HK-2 (cell line): Measurements from ENCODE around the gene SDK1.
"Not testable (repeated sequence)": the region's sequence is repeated elsewhere in the genome, so short reads cannot be mapped to it uniquely, and the experiment has no call there.

Source experiments
- DNase-seq: peaks from one replicate; pipeline ENCODE4 v3.0.0-alpha.2; 2018; ENCODE audit not compliant: unreplicated experiment

SDK1 gene

DNA sequence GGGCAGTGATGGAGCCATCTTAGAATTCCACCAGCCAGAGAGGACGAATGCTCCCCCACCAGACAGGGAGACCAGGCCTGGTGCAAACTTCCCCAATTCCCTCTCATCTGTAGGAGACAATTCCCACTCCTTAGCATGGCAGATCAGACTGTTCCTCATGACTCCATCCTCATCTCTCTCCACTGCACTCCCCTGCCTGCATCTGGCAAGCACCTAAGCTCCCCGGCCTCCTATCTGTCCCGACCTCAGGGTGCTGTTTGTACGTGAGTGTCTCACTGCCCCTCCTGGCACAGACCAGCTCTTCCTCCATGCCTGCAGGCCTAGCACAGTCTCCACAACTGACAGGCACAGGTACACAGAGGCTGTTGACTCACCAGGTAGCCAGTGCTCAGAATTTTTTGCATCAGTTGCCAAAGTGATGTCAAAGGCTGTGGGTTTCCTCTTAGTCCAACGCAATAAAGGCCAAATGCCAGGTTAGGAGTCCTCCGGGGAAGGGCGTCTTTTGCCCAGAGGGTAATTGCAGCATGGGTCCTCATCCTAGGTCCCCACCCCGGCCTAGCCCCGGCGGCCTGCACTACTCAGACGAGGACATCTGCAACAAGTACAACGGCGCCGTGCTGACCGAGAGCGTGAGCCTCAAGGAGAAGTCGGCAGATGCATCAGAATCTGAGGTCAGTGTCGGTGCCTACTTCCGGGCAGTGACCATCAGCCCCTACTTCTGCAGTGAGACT is 944.2 kb downstream of the SDK1 start:
- no peak for DNase-seq

DNA sequence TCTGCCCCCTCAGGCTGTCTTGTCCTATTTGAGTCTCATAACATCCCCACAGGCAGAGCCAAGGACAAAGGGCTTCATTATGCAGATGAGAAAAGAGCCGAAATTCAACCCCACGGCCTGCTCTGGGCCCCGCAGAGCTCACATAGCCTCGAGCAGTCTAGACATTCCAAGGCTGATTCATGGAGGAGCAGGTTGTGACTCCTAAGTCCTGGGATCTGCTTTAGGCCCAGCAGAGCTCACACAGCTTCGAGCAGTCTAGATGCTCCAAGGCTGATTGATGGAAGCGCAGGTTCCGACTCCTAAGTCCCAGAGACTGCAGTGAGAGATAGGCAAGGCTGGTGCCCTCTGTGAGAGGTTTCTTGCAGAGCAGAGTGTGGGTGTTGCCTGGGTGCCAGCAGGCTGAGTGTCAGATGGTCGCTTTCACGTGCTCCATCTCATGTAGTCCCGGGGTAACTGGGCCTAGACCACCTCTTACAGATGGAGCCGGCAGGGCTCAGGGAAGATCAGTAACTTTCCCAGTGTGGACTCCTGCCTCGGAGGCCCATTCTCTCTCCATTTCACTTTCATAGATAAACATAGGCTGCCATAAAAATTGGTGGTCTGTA is 944.9 kb downstream of the SDK1 start:
- no peak for DNase-seq

DNA sequence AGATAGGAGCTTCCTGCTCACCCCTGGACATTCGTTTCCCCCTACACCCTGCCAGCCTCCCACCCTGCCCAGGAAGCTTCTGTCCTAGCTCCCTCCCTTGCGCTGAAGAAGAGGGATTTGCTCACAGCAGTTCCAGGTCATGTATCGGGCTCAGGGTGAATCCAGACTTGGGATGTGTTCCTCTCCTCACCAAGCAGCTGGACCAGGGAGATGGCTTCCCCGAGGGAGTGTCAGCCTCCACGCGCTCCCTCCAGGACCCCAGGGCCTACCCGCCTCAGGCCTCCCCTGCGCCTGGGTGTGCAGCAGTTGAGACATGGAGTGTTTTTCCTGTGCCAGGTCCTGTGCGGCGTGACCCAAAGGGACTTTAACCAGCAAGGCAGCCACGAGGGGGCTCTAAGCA is 945.5 kb downstream of the SDK1 start:
- no peak for DNase-seq

DNA sequence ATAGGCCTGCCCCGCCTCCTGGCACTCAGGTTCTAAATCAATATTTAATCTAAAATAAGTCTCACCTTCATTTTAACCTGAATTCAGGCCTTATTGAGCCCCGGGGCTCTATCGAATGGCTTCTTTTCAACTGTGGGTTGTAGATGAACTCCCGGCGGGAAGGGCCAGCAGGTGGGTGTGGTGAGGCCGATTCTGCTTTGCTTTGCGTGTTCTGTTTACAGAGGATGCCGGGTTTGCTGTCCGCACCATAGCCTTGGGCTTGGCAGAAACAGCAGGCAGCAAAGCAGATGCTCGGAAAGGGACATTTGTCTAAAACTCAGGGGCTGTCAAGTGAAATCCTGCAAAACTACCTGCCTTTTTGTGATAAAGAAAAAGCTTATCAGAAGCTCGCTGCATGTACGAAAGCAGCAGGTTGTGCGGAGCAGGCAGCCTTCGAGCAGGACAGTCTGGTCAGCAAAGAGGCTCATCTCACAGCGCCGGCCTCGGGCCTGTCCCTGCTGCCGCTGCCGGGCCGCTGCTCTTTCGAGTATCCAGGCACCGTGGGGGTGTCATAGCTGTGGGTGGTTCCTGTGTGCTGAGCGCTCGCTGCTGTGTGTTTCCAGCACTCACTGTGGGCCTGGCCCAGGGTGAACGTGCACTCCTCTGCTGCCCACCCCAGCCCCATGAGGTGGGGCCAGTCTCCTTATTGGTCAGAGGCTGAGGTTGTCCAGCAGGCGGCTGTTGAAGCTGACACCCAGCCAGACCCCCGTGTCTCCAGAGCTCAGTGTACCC is 946.2 kb downstream of the SDK1 start:
- no peak for DNase-seq

DNA sequence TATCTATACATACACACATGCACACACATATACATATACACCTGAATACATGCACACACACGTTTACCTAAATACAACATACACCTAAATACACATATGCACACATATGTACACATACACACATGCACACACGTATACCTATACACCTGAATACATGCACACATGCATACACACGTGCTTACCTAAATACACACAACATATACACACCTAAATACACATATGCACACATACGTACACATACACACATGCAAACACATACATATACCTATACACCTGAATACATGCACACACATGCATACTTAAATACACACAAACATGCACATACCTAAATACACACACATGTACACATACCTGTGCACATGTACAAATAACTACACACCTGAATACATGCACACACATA is 947.2 kb downstream of the SDK1 start:
- DNase-seq, result no peak

DNA sequence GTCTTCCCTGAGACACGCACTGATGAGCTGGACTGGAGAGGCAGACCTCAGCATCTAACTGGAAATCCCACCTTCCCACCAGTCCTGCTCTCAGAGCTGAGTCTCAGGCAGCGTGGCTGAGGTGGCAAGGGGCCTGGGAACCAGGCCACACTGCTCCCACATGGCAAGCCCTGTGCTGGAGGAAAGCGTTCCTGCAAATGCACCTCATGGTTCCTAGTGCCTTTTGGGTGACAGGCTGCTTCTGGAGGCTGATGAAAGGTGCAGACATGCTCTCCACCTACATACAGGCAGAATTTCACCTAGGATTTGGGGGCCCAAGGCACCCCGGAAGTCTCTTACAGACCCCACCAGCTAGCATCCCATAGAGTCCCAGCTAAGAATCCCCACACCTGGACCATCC is 948.2 kb downstream of the SDK1 start:
- no peak for DNase-seq

DNA sequence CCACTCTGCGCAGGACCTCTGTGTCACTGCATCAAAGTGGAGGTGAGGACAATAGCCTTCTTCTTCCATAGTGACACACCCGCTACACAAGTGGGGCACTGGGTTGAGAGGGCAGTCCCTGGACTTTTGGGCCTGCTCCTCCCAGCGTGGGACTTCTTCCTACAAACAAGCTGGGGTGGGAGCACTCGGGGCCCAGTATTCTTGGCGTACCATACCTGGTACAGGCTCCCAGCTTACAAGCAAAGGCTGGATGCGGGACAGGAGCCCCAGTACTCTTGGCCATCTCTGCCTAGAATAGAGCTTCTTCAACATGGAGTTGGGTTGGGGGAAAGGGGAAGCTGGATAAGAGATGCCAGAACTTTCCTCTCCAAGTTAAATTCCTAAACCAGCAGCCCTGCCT is 954.3 kb downstream of the SDK1 start:
- no peak for DNase-seq

DNA sequence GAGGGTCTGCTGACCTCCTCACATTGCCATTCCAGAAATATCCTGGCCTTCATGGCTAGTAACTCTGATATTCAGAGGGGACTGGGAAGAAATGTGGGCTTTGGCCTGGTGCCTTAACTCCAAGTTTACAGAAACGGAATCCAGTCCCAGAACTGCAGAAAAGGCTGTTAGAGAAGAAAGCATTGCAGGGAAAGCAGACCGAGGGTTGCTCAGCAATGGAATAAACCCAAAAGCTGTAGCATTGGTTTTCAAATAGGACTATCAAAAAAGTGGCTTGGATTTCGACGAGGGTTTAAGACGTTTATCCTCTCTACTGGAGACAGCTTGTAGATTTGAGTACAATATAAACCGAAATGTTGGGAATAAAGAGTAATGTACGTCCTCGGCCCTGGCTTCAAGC is 955.2 kb downstream of the SDK1 start:
- no peak for DNase-seq

DNA sequence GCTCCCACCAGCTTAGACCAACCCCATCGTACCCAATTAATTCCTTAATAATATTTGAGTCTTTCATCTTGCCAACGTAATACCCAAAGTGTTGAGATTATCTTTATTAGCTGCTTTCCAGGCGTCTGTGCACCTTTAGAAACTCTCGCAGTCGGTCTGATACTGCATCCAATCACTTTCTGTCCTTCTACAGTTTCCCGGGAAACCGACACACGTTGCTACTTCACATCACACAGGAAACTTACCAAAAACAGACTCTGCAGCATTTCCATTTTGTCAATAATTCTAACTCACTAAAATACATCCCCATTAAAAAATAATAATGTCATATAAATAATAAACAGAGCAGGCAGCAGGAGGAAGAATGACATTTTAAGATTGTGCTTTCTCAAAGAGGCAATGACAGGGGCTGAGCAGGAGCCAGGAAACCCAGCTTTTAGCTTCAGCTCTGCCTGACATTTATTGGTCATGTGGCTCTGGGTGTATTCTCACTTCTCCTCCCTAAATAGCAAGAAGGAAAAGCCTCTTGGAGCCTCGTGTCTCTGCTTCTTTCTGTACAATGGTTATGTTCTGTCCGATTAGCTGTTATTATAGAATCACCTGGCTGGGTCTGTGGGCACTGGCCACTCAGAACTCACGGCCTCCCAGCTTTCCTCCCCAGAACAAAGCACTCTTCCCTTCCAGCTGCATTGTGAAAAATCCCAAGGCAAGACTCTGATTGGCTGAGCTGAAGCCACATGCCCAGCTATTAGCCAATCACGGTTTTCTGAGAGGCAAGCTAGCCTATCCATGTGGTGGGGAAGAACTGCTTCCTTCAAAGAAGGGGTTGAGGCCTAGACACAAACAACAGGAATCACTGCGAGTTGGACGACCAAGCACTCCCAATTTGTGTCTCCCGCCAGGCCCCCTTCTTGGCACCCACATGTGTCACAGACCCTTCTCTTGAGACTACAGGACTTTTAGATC is 956.4 kb downstream of the SDK1 start:
- no peak for DNase-seq

DNA sequence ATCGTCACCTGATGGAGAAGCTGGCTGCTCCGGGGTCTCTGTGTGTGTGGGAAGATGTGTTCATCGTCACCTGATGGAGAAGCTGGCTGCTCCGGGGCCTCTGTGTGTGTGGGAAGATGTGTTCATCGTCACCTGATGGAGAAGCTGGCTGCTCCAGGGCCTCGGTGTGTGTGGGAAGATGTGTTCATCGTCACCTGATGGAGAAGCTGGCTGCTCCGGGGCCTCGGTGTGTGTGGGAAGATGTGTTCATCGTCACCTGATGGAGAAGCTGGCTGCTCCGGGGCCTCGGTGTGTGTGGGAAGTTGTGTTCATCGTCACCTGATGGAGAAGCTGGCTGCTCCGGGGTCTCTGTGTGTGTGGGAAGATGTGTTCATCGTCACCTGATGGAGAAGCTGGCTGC is 959.1 kb downstream of the SDK1 start:
- DNase-seq, result not testable (repeated sequence)

DNA sequence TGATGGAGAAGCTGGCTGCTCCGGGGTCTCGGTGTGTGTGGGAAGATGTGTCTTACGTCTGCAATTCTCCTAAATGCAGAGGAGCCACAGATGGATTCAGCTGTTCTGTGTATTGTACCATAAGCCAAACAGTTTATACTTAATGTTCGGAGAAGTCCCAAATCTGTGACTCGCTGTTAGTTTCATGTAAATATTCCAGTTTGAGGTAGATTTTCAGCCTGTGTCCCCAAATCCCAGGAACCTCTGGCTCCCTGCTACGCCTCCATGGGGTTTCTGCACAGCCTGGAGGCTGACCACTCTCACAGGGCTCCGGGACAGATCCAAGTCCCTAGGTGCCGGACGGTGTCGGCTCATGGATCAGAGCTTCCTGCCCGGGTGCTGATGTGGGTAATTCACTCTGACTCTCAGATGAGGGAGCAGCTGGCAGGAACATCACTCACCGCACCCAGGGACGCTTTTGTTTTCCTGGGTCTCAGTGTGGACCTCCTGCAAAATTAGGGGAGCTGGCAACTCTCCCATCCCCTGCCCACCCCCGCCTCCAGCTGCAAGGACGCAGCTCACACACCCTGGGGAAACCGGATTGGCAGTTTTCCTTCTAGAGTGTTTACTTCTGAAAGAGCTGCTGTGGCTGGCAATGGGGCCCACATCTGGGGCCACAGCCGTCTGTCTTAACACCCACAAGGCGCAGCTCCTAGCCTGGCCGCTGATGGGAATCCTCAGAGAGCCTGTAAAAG is 960.0 kb downstream of the SDK1 start:
- DNase-seq, result no peak

DNA sequence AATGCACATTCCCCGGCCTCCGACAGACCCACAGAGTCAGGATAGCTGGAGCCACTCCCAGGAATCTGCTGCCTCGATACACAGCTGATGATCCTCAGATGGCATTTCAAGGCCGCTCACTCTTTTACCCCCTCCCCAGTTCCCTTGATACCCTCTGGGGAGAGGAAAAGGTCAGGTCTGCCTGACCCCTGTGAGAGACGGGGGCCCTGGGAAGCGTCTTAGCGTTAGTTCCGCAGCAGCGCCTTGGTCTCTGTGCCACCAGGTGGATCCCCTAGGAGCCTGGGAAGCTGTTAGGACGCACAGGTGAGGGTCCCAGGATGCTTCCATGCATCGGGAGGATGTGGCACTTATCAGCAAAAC is 960.5 kb downstream of the SDK1 start:
- no peak for DNase-seq

DNA sequence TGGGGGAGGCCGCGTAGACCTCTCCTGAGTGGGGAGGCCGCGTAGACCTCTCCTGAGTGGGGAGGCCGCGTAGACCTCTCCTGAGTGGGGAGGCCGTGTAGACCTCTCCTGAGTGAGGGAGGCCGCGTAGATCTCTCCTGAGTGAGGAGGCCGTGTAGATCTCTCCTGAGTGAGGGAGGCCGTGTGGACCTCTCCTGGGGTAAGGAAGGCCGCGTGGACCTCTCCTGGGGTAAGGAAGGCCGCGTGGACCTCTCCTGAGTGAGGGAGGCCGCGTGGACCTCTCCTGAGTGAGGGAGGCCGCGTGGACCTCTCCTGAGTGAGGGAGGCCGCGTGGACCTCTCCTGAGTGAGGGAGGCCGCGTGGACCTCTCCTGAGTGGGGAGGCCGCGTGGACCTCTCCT is 963.2 kb downstream of the SDK1 start:
- DNase-seq, result not testable (repeated sequence)

DNA sequence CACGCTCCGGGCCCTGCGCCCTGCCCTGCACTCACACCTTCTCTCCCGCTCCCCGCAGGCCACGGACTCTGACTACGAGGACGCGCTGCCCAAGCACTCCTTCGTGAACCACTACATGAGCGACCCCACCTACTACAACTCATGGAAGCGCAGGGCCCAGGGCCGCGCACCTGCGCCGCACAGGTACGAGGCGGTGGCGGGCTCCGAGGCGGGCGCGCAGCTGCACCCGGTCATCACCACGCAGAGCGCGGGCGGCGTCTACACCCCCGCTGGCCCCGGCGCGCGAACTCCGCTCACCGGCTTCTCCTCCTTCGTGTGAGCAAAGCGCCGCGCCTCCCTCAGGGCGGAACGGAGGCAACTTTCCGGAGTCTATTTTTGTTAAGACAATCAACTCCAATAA is 964.0 kb downstream of the SDK1 start:
- no peak for DNase-seq

DNA sequence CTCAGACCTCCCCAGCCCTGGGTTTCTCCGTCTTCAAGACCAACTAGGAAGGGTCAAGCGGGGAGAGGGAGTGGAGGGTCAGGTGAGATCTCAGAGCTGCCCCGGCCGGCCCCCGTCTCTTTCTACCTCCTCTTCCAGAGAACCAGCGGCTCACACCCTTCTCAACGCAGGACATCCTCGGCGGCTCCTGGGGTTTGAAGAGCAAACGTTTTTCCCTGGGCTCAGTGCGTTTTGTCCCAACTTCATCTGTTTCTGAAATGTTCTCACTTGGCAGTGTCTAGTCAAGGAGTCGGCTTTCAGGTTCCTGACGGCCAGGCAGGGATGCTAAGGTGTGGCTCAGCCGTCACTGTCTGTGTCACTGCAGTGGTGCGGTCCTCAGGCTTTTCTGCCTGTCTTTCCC is 964.6 kb downstream of the SDK1 start:
- DNase-seq, result no peak

DNA sequence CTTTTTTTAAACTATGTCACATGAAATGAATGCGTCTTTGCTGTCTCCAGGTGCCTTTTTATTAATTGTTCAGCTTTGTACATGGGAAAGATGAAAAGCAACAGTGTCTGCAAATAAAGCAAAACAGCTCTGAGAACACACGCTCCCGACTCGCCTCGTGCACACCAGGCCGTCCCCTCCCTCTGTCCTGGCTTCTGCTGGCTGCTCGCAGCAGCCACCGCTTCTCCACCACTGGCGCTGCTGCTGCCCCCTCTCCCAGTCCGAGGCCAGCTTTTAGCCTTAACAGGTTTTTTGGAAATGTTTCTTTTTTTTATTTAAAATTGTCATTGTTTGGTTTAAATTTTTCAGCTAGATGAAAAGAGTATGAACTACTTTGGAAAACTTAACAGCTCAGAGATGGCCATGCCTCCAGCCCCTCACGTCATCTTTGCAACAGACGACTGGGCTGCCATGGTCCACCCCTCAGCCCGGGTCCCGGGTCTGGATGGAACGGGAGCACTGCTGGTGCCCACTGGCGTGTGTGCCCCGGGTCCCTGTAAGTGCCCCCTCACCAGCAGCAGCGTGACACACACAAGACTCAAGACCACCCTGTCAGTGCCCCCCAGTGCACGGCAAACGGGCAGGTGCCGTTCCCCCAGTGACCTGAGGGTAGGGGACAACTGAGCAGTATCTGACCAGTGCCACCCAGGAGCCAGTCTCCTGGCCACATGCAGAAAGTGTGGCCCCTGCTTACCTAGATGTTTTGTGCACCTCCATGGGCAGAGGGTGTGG is 965.4 kb downstream of the SDK1 start:
- DNase-seq, result no peak

DNA sequence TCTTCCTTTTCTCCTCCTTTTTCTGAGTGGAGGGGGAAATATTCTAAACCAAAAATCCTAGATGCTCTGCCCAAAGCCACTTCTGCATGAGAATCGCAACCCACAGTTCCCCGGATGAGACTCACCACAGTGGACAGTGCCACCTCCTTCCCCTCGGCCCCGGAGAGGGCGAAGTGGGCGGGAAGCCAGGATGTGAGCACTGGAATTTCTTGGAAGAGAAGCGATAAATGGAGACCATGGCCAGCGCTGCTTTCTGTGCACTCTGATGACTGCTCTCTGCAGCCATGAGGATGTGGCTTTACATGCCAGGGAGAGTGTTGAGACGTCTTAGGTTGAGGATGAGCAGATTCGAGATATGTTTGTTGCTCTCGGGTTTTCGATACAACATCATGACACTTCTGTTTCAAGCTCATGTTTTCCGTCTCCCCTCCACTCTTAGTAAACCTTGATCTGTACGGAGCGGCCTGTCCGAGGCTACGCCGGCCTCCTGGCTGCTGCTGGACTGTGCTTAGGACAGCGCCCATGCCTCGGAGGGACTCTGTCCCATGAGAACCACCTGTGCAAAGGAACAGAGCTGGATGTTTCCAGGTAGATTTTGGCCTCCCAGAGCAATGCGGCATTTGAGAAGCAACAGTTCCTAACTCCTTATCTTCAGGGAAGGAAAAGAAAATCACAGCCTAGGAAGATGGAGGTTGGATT is 966.4 kb downstream of the SDK1 start:
- no peak for DNase-seq

DNA sequence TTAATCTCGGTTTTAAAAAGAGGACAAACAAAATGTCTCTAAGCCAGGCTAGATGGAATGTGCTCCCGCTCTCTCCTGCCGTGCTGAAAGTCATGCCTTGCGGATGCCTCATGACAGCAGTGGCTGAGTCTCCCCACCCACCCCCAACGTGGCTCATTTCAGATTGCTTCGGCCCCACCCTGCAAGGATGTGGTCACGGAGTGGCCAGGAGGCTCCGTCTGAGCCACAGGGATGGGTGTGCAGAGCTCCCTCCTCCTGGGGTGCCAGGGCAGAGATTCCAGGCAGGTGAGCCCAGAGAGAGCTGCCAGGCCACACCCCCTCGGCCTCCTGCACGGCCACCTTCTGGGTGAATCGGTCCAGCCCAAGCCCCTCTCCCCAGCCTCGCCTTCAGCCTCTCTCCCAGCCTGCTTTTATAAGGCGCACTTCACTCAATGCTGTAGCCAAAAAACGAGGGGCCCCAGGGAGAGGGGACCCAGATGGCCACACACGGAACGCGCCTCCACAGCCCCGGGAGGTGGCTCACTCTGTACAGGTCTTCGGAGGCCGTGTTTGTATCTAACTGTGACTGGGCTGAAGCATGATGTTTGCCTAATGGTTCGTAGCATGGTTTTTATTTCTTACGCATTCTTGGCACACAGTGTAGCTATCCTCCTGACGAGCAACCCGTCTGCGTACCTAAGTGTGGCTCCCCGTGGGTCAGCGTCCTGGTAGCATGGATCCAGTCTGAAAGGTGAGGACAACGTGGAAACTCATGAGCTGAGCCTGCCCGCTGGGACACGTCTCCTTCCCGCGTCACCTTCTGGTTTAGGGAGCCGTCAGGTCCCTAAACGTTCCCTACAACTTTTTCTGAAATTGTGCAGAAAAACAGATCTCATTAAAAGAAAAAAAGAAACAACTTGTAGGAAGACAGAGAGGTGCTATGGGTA is 967.3 kb downstream of the SDK1 start:
- DNase-seq, result no peak

DNA sequence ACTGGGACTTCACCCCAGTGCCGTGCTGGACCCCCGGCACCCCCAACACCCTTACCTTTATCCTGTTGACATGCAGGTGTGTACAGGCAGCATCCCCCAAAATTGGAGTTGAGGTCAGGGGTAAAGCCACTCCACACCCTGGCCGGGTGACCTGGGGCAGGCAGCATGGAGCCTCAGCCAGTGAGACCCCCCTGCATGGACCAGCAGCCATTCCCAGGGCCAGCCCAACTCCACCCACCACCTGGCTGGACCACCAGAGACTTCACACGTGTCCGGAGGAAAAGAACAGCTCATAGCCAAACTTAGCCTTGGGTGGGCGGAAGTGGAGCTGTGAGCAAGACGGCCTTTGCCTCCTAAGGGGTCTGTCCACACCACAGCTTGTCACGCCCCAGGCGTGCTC is 968.0 kb downstream of the SDK1 start:
- no peak for DNase-seq
